ENCODE data around the gene ZNF484. TPM values are rescaled to one million over a fixed set of nuclear protein-coding genes. Genes with fewer than 3 reads are reported as not detected.
"Not testable (repeated sequence)": the region's sequence is repeated elsewhere in the genome, so short reads cannot be mapped to it uniquely, and the experiment has no call there.

Gene ZNF484
- 5.1 TPM for polyA plus RNA-seq (ENCODE audit: insufficient read length)

DNA sequence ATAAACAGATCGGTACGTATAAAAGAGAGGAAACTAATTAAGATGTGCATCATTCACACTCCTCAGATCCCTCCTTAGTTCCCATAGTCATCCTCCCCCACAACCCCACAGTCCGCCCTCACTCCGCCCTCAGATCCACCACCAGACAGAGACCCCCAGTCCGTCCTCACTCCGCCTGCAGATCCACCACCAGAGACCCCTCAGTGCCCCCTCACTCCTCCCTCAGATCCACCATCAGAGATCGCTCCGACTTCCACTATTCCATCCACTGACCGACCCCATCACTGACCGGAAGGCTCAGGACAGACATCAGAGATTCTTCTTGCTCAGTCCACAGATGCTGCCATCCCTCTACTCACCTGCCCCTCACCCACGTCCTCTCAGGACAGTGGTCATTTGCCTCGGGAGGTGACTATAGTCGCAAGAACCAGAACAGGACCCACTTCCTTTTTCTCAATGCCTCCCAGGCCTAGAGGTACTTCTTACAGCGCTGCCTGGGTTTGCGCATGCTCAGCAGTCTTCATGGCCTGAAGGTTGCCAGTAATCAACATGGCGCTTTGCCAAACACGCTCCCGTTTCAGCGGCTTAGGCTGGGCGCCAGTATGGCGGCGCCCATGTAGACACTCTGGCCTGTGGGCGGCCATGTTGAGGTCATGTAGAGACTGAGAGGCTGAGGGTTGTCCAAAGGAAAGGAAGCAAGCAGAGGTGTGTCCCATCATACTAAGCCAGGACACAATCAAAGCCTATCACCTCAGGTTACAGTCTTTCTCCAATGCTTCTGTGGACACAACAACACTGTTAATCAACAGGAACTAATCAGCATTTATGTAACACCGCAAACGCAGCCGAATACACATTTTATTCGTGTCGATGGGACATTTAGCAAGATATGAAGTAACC is at the start of gene ZNF484:
Gene ZNF484, minus strand, starts transcription at position 508 of the 900 bp plus-strand sequence. CDS start 3,009 bp downstream, outside the sequence.
- DNase-seq, result peak; percentile 94

DNA sequence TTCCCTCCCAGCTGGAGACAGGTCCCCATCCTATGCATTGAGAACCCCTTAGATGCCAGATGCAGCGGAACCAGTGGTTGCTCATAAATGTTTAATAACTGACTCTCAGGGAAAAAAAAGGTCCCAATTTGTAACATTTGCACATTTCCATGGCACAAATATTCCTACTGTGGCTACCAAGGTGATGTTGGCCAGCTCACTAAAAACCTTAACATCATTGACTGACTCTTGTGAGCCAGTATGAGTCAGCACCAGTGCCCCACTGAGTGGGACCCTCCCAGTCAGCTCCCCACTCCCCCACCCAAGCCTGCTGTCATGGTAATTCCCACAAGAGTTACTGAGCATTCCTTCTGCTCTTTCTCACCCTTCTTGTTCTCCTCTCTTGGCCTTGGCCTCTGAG is 42.6 kb upstream of the ZNF484 start:
- DNase-seq, result no peak

DNA sequence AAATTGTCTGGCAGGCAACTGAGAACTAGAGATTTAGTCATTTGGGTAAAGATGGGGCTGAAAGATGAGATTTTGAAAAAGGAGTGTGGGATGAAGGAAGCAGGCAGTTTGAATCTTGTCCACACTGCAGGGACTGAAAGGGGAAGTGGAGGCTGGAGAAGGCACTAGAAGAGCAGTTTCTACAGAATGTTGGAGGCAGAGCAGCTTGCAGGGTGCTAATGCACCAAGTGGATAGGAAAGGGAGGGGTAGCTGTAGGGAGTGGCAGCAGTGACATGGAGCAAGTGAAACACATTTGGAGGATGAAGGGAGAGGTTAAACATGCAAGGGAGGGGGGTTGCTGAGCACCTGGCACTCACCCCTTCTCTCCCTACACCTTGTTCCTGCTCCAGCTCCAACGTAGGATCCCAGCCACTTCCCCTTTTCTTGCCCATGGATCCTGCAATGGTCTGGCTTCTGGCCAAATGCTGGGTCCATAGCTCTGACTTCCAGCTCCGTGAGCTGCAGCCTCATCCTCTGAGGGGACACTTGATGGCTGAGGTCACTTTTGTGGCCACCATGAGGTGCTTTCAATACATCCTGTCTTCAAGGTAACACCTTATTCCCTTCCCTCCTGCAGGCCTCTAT is 39.5 kb upstream of the ZNF484 start:
- no peak for DNase-seq

DNA sequence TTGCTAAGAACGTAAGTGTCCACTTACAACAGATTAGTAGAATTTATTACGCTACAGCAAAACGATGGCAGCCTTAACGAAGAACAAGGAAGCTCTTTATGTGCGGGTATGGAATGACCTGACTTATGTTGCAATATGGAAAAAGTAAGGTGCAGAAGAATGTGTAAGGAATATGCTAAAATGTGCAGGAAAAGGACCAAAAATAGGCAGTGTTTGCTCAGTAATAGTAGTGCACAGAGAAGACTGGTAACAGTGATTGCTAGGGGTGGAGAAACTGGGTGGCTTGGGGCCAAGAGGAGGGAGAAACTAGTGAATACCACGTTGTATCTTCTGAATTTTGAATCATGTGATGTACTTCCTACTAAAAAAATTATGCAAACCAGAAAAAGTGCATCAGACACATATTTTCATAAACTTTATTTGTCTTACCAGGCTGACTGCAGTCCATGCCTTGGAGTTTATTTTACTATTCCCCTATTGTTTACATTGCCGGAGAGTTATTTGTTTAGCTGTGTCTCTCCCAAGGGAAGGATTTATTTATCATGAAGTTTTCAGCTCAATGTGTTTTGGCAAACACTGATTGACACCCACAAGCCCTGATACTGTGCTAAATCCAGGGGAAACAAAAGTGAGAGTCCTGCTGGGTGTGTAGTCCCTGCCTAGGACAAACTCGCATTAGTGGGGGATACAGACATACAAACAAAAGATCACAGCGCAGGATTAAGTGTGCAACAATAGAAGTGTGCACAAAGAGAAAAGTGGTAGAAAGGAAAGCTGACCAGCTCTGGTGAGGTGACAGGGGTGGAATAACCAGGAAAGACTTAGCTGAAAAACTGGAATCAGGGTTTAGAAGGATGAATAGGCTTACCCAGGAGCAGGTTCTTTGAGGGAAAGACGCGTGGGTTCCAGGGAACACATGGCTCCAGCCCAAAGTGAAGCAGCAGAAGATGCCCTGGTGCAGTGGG is 34.0 kb upstream of the ZNF484 start:
- peak; percentile 14 for DNase-seq

DNA sequence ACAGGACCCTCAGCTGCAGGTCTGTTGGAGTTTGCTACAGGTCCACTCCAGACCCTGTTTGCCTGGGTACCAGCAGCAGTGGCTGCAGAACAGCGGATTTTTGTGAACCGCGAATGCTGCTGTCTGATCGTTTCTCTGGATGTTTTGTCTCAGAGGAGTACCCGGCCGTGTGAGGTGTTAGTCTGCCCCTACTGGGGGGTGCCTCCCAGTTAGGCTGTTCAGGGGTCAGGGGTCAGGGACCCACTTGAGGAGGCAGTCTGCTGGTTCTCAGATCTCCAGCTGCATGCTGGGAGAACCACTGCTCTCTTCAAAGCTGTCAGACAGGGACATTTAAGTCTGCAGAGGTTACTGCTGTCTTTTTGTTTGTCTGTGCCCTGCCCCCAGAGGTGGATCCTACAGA is 27.3 kb upstream of the ZNF484 start:
- DNase-seq, result not testable (repeated sequence)

DNA sequence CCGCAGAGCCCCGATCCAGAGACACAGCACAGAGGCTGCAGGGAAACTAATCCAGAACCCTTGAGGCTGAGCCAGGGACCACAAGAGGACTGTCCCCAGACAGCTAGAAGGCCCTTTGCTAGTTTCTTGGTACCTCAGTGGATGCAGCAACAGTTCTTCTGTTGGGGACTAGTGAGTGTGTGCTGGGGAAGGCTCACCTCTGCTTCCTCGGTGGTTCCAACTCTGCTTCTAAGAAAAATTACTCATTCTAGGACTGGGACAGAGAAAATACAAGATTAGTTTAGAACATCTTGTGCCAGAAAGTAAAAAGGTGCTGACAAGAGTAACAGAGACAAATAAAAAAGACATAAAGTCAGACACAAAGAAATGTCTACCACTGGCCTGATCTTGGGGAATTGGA is 19.5 kb upstream of the ZNF484 start:
- no peak for DNase-seq

DNA sequence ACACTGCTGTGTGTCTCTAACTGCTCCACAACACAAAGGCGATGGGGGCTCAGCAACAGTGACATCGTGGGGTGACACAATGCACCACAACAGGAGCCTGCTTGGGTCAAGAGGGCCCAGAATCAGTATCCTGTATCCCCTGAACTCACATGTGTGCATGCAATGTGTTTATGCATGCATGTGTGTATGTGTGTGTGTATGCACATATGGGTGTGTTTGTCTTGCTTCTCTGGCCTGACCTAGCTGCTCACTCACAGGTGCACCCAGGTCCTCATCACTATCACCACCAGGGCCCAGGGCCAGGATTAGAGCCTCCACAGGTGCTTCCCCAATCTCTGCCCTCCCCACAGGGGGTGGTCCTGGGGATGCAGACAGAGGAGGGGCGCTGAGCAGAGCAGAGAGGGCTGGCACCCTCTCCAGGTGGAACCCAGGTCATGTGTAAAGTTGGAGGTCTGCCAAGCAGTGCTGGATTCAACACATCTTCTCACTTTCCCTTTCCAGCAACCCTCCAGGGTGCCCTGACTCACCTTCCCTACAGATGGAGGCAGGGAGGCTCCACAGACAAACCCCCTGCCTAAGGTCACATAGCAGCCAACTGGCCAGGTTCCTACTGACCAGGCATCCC is 18.1 kb upstream of the ZNF484 start:
- no peak for DNase-seq

DNA sequence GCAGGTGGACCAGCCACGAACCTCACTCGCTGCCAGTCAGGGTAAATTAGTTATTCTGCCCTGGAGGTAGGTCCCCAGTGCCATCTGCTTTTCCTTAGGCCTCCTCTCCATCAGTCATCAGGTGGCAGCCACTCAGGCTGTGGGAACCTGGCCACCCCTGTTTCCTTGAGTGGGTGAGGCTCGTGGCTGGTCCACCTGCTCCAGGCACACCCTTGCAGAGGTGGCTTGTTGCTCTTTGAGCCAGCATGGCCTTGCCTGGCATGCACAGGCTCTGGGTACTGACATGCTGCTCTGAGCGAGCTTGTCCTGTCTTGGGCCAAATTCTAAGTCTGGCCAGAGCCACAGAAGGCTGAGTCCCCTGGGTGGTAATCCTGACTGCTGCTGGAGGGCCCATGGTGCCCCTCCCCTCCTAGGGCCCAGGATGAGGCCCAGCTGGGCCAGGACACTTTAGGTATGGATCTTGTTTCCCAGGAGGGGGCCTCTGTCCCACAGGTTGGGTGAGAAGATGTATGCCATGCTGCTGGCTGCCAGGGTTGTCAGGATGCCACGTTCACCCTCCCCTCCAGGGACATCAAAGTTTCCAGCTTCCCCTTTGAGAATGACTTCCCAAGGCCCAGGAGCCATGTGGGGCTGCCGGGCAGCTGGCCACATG is 17.0 kb upstream of the ZNF484 start:
- no peak for DNase-seq

DNA sequence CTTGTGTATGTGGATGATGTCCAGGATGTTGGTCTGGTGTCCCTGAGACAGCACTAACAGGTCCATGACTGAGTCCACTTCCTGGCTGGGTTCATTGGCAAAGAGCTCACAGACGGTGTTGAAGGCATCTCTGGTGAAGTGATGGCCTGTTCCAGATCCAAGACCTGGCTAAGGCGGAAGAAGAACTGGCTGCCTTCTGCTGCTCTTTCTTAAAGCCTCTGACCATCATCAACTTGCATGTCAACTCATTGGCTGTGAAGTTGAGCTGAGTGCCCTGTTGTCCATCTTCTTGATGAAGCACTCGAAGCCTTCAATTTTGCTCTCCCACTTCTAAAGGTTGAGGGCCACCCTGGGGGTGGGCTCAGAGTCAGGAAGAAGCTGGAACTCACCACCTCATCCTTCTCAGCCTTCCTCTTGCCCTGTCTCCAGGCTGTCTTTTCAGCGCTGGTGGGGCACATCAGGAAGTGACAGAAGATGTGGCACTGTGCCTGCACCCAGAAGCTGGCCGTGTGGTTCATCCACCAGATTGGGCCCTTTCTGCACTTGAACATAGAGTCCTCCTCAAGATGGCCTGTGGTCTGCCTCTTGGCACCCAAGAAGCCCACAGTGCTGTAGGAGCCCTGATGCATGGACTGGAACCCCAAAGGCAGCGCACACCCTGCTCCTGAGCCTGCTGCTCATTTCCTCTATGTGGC is 16.2 kb upstream of the ZNF484 start:
- DNase-seq, result not testable (repeated sequence)

DNA sequence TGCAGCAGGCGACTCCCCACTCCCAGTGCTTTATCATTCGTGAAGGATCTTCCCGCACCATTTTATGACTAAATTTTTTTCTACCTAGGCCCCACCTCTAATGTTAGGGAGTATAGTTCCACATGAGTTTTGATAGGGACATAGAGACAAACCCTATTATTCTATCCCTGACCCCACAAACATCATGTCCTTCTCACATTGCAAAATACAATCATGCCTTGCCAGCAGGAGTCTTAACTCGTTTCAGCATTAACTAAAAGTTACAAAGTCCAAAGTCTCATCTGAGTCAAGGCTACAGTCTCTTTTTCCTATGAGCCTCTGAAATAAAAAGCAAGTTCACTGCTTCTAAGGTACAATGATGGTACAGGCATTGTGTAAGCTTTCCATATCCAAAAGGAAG is 14.4 kb upstream of the ZNF484 start:
- not testable (repeated sequence) for DNase-seq

DNA sequence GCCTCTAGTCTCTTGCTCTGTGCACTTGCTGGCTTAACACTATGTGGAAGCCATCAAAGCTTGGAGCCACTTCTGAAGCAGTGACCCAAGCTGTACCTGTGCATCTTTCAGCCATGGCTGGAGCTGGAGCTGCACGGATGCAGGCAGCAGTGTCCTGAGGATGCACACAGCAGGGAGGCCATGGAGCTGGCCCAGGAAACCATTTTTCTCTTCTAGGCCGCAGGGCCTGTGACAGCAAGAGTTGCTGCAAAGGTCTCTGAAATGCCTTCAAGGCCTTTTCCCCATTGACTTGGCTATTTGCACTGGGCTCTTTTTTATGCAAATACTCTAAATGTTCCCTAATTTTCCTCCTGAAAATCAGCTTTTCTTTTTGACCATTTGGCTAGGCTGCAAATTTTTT is 12.9 kb upstream of the ZNF484 start:
- no peak for DNase-seq

DNA sequence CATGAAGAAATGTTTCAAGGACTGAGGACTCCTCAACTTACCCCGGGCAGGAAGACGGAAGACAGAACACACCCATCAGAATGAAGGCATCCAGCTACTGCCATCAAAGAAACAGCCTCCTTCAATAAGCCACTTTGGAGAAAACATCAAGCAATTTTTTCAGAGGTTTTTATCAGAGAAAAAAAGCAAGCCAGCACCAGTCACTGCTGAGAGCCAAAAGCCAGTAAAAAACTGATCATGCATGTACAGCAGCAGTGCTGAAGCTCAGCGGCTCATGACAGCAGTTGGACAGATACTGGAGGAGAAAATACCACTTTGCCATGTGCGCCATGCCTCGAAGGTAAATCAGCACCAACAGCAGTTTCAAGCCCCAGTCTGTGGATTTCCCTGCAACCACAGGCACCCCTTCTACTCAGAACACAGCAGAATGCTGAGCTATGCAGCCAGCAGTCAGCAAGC is 10.1 kb upstream of the ZNF484 start:
- no peak for DNase-seq

DNA sequence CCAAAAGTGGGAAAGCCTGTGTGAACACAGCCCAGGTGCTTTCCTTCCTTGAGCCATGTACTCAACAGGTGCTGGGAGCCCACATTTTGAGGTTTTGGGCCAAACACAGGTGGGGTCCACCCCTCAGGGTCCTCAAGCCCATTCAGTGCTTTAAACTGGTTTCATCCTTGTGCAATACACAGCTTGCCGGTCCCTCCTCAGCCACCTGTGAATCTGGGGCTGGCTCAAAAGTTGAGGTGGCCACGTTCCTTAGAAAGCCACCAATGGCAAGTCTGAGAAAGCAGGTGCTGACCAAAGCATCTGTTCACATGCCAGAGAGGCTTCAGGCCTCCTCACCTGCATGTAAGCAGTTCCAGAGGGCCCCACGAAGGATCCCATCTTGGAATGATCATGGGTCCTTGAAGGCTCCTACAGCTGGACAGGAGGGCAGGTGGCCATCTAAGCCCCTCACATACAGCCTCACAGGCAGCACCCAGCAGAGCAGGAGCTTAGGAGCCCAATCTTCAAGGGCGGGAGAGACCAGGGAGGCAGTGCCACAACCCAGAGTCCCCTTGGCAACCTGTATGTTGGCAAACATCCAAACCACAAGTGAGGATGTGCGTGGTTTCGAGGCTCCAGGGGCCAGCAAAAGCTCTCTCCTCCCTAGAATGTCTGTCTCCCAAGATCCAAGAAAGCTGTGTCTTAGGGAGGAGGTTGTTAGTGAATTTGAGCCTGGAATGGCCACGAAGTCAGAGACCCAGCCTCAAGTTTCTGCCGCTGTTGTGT is 9.2 kb upstream of the ZNF484 start:
- DNase-seq, result not testable (repeated sequence)

DNA sequence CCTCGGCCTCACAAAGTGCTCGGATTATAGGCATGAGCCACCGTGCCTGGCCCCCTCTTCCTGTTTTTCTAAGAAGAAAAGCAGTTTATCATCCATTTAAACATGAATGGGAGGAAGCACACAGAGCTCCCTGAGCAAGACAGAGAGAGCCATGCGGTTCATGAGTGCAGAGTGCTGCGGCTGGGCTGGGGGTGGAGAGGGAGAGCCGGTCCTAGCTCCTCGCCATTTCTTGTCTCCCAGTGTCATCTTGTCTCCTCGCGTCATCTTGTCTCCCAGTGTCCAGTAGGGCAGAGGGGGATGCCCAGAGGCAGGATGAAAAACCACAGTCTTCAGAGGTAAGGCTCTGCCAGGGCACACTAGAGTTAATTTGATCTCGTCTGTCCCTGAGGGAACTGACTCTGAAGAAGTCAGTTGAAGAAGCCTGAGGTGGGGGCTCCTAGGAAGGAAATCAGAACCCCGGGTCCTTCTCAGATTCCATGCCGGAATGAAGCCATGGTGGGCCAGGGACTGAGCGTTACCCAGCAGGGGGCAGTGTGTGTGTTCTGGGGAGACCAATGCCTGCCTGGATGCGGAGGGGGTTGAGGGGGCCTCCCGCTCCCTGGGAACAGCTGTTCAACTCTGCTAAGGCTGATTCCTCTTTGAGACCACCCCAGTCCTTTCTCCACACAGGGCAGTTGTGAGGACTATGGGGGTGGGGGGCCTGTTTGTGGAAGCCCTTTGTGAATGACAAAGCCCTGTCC is 6.0 kb upstream of the ZNF484 start:
- DNase-seq, result not testable (repeated sequence)

DNA sequence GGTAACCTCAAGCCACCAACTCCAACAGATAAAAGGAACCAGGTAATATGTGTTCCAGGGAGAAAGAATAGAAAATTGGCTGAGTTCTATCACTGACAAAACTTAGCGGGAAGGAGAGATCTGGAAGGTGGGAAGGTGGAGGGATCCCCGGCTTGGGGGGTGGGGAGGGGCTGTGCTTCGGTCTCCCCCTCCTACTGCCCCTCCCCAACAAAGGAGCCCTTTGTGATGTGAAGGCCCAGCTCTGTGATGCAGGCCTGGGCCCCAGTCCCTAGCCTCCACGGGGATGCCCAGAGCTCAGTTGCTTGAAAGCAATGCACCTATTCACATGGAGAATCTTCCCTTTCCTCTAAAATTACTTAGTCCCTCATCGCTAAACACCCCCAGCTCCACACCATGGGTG is 4.4 kb upstream of the ZNF484 start:
- DNase-seq, result no peak

DNA sequence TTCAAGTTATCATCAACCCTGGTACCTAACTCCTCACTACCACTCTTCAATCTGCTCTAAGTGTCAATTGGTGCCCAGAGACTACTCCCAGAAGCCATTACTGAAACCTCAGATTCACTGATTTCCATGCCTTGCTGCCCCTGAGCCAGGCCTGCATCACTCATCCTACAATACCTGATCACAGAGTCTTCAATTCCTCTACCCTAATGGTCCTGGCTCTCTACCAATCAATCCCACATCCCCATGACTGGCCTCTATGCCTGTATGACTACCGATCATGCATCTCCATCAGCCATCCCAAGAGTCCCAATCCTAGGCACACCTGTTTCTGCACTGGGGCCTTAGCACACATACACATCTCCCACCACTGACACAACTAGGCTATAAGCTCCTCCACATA is 2.5 kb downstream of the ZNF484 start:
- no peak for DNase-seq

DNA sequence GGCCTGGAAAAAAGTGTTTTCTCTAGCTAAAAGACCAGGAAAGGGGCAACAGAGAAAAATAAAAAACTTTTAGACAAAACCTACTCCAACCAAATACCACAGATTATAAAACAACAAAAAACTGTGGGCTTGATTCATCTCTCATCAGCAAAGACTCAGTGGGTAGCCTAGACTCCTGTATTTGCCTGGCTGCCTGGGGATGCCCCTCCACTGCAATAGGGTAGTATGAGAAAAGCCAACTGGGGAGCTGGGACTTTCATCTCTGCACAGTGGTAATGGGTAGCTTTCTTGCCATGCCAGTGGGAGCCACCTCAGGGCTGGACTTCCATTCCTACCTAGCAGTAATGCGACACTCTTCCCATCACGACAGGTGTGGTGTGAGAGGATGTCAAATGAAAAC is 7.5 kb downstream of the ZNF484 start:
- no peak for DNase-seq

DNA sequence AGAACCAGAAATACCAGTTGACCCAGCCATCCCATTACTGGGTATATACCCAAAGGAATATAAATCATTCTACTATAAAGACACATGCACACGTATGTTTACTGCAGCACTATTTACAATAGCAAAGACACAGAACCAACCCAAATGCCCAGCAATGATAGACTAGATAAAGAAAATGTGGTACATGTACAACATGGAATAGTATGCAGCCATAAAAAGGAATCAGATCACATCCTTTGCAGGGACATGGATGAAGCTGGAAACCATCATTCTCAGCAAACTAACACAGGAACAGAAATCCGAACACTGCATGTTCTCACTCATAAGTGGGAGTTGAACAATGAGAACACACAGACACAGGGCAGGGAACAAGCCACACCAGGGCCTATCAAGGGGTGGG is 11.2 kb downstream of the ZNF484 start:
- DNase-seq, result not testable (repeated sequence)

DNA sequence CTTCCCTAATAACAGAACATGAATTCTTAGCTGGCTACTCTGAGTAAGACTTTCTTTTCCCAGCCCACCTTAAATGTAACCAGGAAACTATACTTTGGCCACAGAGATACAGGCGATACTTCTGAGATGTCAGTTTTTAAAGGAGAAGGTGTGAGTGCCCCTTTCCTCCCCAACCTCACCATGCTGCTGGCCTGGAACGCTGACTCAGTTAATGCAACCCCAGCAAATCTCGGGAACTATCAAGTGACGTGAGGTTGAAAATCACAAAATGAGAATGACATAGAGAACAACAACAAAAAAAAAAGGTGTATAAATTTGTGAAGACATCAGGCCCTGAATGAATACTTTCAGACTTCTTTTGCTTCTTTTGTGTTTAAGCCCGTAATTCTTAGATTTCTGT is 13.7 kb downstream of the ZNF484 start:
- DNase-seq, result no peak

Measured in hindlimb muscle (tissue), 1 donor.